Lung (tissue), 12 donors: ENCODE data around the gene JDP2. TPM values are rescaled to one million over a fixed set of nuclear protein-coding genes. Genes with fewer than 3 reads are reported as not detected.

Experiments
- ATAC-seq: fragments of 200-7000 bp; cut with Tn5 transposase; one replicate; pipeline ENCODE4 v1.9.1; 2020; ENCODE audit warnings: moderate number of reproducible peaks; ENCODE audit not compliant: insufficient read depth, low FRiP score
- DNase-seq, 3 donors: peaks; one replicate each; pipeline ENCODE4 v3.0.0-alpha.2; 2013 to 2017
- H3K27ac ChIP-seq, 2 donors: one replicate each; pipeline ENCODE4 v1.5.1; 2013; ENCODE audit warnings: mild to moderate bottlenecking in 2 of 2, moderate library complexity in 2 of 2, control low read depth in 1 of 2, inconsistent platforms in 1 of 2, low read depth in 1 of 2, low read length in 1 of 2
- H3K27me3 ChIP-seq, 3 donors: one replicate each; pipeline ENCODE4 v1.5.1; 2013; ENCODE audit warnings: low read length in 2 of 3; ENCODE audit not compliant: control insufficient read depth in 3 of 3, insufficient read depth in 3 of 3
- H3K36me3 ChIP-seq, 4 donors: one replicate each; pipeline ENCODE4 v1.5.1; 2013; ENCODE audit warnings: low read length in 4 of 4, mild to moderate bottlenecking in 1 of 4, moderate library complexity in 1 of 4; ENCODE audit not compliant: control insufficient read depth in 4 of 4, insufficient read depth in 4 of 4
- H3K4me1 ChIP-seq, 5 donors: one replicate each; pipeline ENCODE4 v1.5.1; 2013; ENCODE audit warnings: low read length in 5 of 5, mild to moderate bottlenecking in 2 of 5, moderate library complexity in 1 of 5; ENCODE audit not compliant: control insufficient read depth in 5 of 5, insufficient read depth in 5 of 5
- H3K4me3 ChIP-seq: one replicate; pipeline ENCODE4 v1.5.1; 2013; ENCODE audit warnings: mild to moderate bottlenecking, control low read depth, moderate library complexity
- H3K9ac ChIP-seq, 2 donors: one replicate each; pipeline ENCODE4 v1.5.1; 2013; ENCODE audit warnings: low read length in 2 of 2, control low read depth in 1 of 2; ENCODE audit not compliant: insufficient read depth in 1 of 2
- H3K9me3 ChIP-seq, 4 donors: one replicate each; pipeline ENCODE4 v1.5.1; 2013; ENCODE audit warnings: low read length in 3 of 4, mild to moderate bottlenecking in 1 of 4, moderate library complexity in 1 of 4; ENCODE audit not compliant: control insufficient read depth in 4 of 4, insufficient read depth in 3 of 4
- CTCF ChIP-seq: IDR thresholded peaks from 2 replicates; pipeline ENCODE4 v1.5.1; 2012; ENCODE audit warnings: mild to moderate bottlenecking; ENCODE audit errors: control extremely low read depth, extremely low read depth
- WGBS, 2 donors: extraction: QIAGEN DNeasy Blood & Tissue Kit; methylation state at CpG; one replicate each; pipeline ENCODE4 v1.1.7; 2013; 5-methylcytosine and 5-hydroxymethylcytosine counted together
- polyA plus RNA-seq, 2 donors: library from polyadenylated mRNA; stranded (reverse); fragments of 200-250 nt; gene quantifications; one replicate each; pipeline ENCODE4 v1.2.1, GENCODE V29; 2013
- total RNA-seq, 2 donors: library from RNA; depleted of rRNA in 1 of 2; stranded (reverse); fragments of >200 nt in 1 of 2; gene quantifications; one replicate each; pipeline ENCODE4 v1.2.1, GENCODE V29; 2014 to 2021
- donor health status: control.
- donor health status: control.
- donor health status: Bipolar disorder and iron deficiency.
- donor health status: healthy.
- donor health status: DM: yes; HTN: yes; CAD: no.

JDP2 gene
- total and polyA plus RNA-seq, 4 donors, result 34.8 to 88.9 (median 57.7) TPM

DNA sequence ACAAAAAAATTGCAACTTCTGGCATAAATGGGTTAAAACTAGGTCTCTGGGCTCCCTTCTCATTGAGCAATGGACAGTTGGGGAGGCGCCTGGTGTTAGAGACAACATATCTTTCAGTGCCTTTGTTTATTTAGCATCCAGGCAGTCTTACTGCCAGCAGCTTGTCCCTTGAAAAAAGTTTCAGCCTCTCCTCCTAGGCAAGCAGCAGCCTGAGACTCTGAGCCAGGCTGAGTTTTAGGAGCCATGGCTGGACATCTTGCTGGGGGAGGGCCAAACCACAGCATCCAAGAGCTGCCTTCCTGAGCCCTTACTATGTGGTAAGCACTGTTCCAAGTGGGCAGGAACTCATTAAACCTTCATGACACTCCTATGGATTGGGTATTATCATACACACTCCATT is 10.1 kb upstream of the JDP2 start:
- H3K36me3 ChIP-seq, result no peaks in the 10 kb centered on the region
- H3K4me3 ChIP-seq, result no peak overlapping the region
- peaks cover 0 to 4% (median 2%) of the 10 kb centered on the region in 4 donors for H3K9me3 ChIP-seq
- 50 to 59% methylated on average over 1 of the region's 1 CpG for WGBS, 2 donors
- ATAC-seq, result no peak
- H3K9ac ChIP-seq, result no peak overlapping the region
- peak in 2 of 3 donors; percentile 55 to 62 for DNase-seq
- H3K4me1 ChIP-seq, result peaks cover 0 to 8% (median 0%) of the 10 kb centered on the region in 5 donors
- H3K27ac ChIP-seq, result no peak overlapping the region
- H3K27me3 ChIP-seq, result no peaks in the 10 kb centered on the region
- no peak for TF ChIP-seq CTCF

DNA sequence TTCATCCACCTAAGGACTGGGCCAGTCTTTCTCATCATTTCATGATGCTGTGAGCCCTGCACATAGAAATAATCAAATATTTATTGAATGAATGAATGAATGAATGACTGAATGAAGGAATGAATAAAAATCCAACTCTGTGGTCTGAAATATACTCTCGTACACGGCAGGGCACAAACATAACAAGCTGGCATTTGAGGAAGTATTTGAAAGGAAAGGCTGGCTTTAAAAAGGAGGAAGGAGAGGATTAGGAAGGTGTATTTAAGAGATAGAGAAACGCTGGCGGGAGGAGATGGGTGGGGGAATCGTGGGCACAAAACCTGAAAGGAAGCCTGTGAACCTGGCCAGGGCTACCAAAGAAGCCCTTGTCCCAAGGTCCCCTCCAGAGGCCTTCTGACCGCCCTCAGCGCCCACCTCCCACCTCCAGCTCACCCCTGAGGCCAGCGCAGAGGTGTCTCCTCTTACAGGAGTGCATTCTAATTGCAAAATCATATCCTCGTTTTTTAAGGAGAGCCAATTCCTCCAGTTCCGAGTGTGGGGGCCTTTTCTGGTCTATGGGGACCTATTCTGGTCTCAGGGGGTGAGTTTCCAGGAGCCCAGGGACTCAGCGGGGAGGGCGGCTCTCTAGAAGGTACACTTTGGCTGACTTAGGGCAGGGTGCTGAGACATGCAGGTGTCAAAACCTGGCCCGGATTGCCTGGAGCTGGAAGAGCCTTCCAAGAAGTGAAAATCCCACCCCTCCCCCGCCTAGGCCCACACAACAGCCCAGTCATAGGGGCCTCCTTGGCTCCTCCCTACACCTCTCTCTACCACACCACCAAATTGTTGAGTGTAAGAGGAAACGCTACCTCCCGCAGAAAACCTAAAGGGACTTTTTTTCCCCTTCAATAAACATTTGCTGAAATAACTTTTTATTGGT is 8.7 kb upstream of the JDP2 start:
- 18 to 39% methylated on average over 16 of the region's 16 CpGs for WGBS, 2 donors
- Histone ChIP-seq H3K4me3 (no peak overlapping the region), H3K9me3 (peaks cover 0 to 4% (median 2%) of the 10 kb centered on the region in 4 donors), H3K9ac (no peak overlapping the region), H3K4me1 (peaks cover 0 to 8% (median 0%) of the 10 kb centered on the region in 5 donors), H3K27me3 (no peaks in the 10 kb centered on the region), H3K36me3 (no peaks in the 10 kb centered on the region), H3K27ac (peak overlapping the region in 1 of 2 donors; percentile 56)
- TF ChIP-seq CTCF, result no peak
- peak; percentile 79 for ATAC-seq
- peak in 2 of 3 donors; percentile 33 to 57 for DNase-seq

DNA sequence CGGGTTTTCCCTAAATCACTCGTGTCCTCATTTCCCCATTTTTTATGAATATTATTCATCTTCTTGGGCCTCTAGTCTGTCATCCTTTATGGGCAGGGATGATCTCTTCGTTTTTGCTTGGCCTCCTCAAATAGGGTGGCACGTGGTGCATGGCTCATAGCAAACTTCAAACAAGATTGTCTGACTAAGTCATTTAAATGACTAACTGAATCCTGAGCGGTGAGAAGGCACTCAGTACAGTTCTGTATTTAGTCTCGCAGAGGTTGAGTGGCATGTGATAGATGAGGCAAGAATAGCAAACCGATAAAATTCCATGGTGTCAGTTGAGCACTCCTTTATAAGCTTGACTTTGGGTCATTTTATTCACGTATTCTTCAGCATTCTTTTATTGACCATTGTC is 5.7 kb upstream of the JDP2 start:
- Histone ChIP-seq H3K27me3 (no peaks in the 10 kb centered on the region), H3K27ac (peak overlapping the region in 1 of 2 donors; percentile 83), H3K36me3 (no peaks in the 10 kb centered on the region), H3K4me1 (peaks cover 0 to 13% (median 0%) of the 10 kb centered on the region in 5 donors), H3K9ac (no peak overlapping the region), H3K4me3 (no peak overlapping the region), H3K9me3 (peaks cover 0 to 2% (median 0%) of the 10 kb centered on the region in 4 donors)
- WGBS, 2 donors, result 78 to 79% methylated on average over 8 of the region's 8 CpGs
- ATAC-seq, result no peak
- no peak for TF ChIP-seq CTCF
- no peak for DNase-seq
